Mammary epithelial cell (primary cell): ENCODE data around the gene GLRX3.

Experiments
- EZH2 ChIP-seq: IDR thresholded peaks from 2 replicates; pipeline ENCODE4 v1.6.1; 2012; ENCODE audit warnings: low read length, inconsistent platforms, borderline replicate concordance
- TF ChIP-seq, protein P1 (sequence below), 2 donors: IDR thresholded peaks in 1 of 2; conservative IDR thresholded peaks in 1 of 2; 2 replicates each; pipeline ENCODE4 v1.5.1; 2011 to 2012; ENCODE audit warnings: inconsistent platforms in 2 of 2, low read length in 2 of 2, mild to moderate bottlenecking in 2 of 2, control low read depth in 1 of 2, low read depth in 1 of 2; ENCODE audit not compliant: insufficient read depth in 1 of 2; ENCODE audit errors: extremely low read depth in 1 of 2

DNA sequence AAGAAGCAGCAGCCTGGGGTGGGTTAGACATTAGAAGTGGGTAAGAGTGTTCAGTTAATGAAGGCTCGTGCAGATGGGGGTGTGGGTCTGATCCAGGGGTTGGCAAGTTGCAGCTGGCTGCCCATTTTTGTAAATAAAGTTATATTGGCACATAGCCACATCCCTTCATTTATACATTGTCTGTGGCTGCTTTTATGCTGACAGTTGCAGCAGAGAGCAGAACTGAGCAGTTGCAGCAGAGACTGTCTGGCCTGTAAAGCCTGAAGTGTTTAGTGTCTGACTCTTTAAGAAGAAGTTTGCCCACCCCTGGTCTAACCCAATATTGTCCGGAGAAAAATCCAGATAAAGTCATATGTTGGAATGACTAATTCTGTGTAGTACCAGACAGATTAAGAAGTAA lies 38.1 kb downstream of the GLRX3 start:
- TF ChIP-seq, protein P1, sequence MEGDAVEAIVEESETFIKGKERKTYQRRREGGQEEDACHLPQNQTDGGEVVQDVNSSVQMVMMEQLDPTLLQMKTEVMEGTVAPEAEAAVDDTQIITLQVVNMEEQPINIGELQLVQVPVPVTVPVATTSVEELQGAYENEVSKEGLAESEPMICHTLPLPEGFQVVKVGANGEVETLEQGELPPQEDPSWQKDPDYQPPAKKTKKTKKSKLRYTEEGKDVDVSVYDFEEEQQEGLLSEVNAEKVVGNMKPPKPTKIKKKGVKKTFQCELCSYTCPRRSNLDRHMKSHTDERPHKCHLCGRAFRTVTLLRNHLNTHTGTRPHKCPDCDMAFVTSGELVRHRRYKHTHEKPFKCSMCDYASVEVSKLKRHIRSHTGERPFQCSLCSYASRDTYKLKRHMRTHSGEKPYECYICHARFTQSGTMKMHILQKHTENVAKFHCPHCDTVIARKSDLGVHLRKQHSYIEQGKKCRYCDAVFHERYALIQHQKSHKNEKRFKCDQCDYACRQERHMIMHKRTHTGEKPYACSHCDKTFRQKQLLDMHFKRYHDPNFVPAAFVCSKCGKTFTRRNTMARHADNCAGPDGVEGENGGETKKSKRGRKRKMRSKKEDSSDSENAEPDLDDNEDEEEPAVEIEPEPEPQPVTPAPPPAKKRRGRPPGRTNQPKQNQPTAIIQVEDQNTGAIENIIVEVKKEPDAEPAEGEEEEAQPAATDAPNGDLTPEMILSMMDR (conservative IDR thresholded peaks at IDR 0.05 in 1 of 2, IDR thresholded peaks at IDR 0.05 in 1 of 2; ENCODE audit: extremely low read depth in 1 of 2, insufficient read depth in 1 of 2, low read depth in 1 of 2, low read length in 2 of 2) = no peak
- no peak for TF ChIP-seq EZH2
